Measurements from ENCODE around the gene FAM227A.
"Not testable (repeated sequence)": the region's sequence is repeated elsewhere in the genome, so short reads cannot be mapped to it uniquely, and the experiment has no call there.

Gene FAM227A

DNA sequence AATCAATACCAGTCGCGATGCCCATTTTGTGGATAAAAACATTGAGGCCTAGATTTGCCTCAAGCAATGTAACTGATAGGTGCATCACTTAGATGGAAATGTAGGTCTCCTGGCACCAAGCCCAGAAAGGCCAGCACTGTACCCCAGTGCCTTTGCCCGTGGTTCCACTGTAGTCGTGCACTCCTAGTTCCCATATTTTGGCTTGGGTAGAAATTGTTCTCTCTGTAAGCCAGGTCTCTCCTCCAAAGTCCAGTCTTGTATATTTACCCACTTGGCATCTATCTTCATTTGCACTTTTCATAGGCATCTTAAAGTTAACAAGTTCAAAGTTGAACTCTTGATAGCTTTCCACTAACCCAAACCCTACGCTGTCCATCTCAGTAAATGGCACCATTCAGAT is 44.6 kb downstream of the FAM227A start:
- no peak for DNase-seq (ENCODE audit: low read depth)
- TF ChIP-seq, protein P1, sequence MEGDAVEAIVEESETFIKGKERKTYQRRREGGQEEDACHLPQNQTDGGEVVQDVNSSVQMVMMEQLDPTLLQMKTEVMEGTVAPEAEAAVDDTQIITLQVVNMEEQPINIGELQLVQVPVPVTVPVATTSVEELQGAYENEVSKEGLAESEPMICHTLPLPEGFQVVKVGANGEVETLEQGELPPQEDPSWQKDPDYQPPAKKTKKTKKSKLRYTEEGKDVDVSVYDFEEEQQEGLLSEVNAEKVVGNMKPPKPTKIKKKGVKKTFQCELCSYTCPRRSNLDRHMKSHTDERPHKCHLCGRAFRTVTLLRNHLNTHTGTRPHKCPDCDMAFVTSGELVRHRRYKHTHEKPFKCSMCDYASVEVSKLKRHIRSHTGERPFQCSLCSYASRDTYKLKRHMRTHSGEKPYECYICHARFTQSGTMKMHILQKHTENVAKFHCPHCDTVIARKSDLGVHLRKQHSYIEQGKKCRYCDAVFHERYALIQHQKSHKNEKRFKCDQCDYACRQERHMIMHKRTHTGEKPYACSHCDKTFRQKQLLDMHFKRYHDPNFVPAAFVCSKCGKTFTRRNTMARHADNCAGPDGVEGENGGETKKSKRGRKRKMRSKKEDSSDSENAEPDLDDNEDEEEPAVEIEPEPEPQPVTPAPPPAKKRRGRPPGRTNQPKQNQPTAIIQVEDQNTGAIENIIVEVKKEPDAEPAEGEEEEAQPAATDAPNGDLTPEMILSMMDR (conservative IDR thresholded peaks at IDR 0.05; ENCODE audit: low read depth, low read length): no peak
- H3K4me3 ChIP-seq (ENCODE audit: low read length): no peak overlapping the region

DNA sequence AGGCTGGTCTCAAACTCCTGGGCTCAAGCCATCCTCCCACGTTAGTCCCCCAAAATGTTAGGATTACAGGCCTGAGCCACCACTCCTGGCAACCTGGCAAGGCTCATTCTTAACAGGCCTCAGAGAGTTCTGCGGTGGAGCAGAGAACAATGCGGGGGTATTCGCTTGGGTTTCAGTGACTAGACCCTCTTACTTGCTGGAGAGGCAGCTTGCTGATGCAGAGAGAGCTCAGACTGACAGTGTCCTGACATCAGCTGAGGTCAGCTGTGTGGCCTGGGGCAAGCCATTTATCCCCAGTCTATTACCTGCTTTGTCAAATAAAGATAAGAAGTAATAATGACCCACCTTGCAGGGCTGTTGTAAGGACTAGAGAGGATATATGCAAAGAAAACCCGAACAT is 46.0 kb downstream of the FAM227A start:
- H3K4me3 ChIP-seq (ENCODE audit: low read length): no peak overlapping the region
- TF ChIP-seq, protein P1 (conservative IDR thresholded peaks at IDR 0.05; ENCODE audit: low read depth, low read length): no peak
- DNase-seq (ENCODE audit: low read depth): no peak

DNA sequence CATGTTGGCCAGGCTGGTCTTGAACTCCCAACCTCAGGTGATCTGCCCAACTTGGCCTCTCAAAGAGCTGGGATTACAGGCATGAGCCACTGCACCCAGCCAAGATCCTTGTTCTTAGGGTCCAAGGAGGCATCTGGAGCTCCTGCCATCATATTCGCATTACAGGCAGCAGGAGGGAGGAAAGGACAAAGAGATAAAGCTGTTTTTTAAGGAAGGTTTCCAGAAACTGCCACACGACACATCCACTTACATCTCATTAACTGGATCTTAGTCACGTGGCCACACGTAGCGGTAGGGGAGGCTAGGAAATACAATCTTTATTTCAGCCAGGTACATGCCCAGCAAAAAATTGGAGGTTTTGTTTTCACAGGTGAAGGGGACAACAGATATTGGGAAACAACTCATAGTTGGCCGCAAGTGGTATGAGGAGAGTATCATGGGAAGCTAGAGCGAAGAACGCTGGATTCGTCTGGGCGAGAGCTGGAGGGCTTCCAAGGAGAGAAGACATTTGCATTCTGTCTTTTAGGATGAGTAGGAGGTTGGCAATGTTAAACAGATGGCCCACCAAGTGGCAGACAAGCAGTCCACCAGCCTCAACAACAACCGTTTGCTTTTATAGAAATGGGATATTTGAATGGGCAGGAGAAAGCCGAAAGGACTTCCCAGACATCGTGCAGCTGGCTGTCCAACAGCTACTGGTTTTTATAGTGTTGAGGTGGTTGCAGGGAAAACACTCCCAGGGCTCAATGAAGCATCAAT is 47.0 kb downstream of the FAM227A start:
- no peak overlapping the region for H3K4me3 ChIP-seq (ENCODE audit: low read length)
- TF ChIP-seq, protein P1 (conservative IDR thresholded peaks at IDR 0.05; ENCODE audit: low read depth, low read length): no peak
- no peak for DNase-seq (ENCODE audit: low read depth)

DNA sequence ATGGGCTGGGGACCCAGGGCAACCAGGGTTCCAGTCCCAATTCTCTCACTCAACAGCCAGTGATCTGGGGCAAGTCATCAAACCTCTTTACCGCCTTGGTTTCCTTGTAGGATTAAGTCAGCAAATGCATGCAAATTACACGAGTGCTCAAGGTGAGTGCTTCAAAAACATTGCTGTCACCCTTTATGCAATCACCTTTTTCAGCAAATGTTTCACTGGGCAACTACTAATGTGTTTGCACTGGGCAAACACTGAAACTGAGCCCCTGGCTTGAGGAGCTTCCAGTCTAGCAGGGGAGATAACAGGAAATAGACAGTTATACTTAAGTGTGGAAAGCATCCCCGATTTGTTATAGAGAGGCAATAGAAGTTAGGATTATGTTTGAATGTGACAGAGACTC is 48.5 kb downstream of the FAM227A start:
- TF ChIP-seq, protein P1 (conservative IDR thresholded peaks at IDR 0.05; ENCODE audit: low read depth, low read length): no peak
- no peak for DNase-seq (ENCODE audit: low read depth)
- no peak overlapping the region for H3K4me3 ChIP-seq (ENCODE audit: low read length)

DNA sequence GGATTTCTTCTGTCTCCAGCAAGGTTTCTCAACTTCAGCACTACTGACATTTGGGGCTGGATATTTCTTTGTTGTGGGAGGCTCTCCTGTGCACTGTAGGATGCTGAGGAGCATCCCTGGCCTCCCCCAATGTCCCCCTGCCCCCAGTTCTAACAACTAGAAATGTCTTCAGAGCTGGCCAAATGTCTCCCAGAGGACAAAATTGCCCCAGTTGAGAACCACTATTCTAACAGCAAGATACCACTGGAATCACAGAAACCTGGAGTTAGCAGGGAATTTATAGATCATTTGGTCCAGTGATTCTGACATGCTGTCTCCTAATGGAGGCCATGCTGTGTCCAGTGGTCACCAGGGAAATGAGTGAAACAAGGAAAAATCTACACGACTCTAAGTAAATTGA is 54.0 kb downstream of the FAM227A start:
- DNase-seq (ENCODE audit: low read depth): no peak
- TF ChIP-seq, protein P1 (conservative IDR thresholded peaks at IDR 0.05; ENCODE audit: low read depth, low read length): no peak

DNA sequence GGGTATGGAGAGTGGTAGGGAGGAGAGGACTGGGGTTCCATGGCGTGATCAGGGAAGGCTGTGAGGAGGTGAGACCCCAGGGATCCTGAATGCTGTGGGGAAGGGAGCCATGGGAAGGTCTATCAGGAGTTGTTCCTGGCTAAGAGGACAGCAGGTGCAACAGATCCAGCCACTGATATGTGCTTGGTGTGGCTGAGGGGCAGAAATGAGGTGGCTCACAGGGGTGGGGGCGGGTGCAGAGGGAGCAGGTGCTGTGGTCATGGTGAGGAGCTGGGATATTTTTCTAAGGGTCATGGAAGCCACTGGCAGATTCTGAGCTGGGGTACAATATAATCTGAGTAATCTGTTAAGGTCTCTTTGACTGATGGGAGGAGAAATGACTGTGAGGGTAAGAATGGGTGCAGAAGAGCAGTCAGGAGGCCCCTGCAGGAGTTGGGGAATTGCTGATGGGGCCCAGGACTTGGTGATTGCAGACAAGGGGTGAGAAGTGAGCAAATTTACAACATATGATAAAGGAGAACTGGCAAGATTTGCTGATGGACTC is 54.9 kb downstream of the FAM227A start:
- TF ChIP-seq, protein P1 (conservative IDR thresholded peaks at IDR 0.05; ENCODE audit: low read depth, low read length): no peak
- DNase-seq (ENCODE audit: low read depth): no peak
- H3K4me3 ChIP-seq (ENCODE audit: low read length): no peak overlapping the region

More for the DNA sequence above, 54.0 kb downstream of the FAM227A start:
- H3K4me3 ChIP-seq (ENCODE audit: low read length): no peak overlapping the region

DNA sequence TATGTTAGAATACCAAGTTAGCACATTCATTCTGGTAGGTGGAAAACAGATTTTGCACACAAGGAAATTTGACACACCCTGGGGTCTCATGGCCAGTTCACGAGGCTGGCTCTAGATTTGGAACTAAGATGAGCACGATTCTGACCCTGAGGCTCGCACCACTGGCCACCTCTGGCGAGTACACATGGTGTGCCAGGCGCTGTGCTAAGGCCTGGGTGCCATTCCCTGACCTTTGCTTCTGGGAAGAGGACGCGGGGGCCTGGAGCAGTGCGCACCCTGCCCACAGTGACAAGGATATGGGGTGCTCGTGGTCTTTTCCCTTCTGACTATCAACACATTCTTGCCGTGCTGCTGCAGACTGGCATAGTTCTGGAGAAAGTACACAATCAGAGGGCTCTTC is 56.7 kb downstream of the FAM227A start:
- no peak for DNase-seq (ENCODE audit: low read depth)
- TF ChIP-seq, protein P1 (conservative IDR thresholded peaks at IDR 0.05; ENCODE audit: low read depth, low read length): no peak
- H3K4me3 ChIP-seq (ENCODE audit: low read length): no peak overlapping the region

DNA sequence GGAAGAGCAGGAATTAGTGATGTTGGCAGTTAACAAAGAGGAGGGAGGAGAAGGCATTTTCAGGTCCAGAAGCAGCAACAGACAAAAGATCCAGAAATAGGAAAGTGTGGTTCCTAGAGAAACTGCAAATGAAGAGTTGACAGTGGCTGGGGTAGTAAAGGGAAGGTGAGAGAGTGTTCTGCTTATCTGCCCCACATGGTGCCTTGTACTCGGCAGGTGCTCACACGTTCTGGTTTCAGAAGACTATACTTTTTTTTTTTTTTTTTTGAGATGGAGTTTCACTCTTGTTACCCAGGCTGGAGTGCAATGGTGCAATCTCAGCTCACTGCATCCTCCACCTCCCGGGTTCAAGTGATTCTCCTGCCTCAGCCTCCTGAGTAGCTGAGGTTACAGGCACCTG is 73.3 kb downstream of the FAM227A start:
- H3K4me3 ChIP-seq (ENCODE audit: low read length); DNase-seq (ENCODE audit: low read depth): not testable (repeated sequence)

Measured in retinal pigment epithelial cell (primary cell).